A673 (cell line): ENCODE data around the gene GPR37L1.

Experiments
- CTCF ChIP-seq: fragments of 300-800, 200-600 bp; sonication (generic); conservative IDR thresholded peaks from 2 replicates; pipeline ENCODE4 v1.5.1; 2017; ENCODE audit warnings: low read depth, mild to moderate bottlenecking, antibody characterized with exemption, low read length, moderate library complexity, mixed read lengths
- EZH2 ChIP-seq: fragments of 200-600 bp; sonication (generic); IDR thresholded peaks from 2 replicates; pipeline ENCODE4 v1.6.1; 2017; ENCODE audit warnings: borderline replicate concordance, low read depth, mild to moderate bottlenecking, mixed read lengths, antibody characterized with exemption, low read length; ENCODE audit not compliant: poor library complexity, severe bottlenecking

- TF ChIP-seq CTCF (no peak), EZH2 (no peak)
Observed at GRCh38 chr1:202143768-202144401, 21.2 kb downstream of the GPR37L1 start.
